Hepatocyte (in vitro differentiated cells): Measurements from ENCODE around the gene SKAP1. TPM values are rescaled to one million over a fixed set of nuclear protein-coding genes. Genes with fewer than 3 reads are reported as not detected.

Experiments used
- DNase-seq: peaks from one replicate; pipeline ENCODE4 v3.0.0-alpha.2; 2016; ENCODE audit warnings: low spot score
- H2AFZ ChIP-seq: fragments of 200-600 bp; sonication (generic); 2 replicates; pipeline ENCODE4 v1.6.0; 2016; ENCODE audit warnings: antibody characterized with exemption, mild to moderate bottlenecking
- H3K27ac ChIP-seq: fragments of 200-600 bp; sonication (generic); 2 replicates; pipeline ENCODE4 v1.5.1; 2016; ENCODE audit warnings: mild to moderate bottlenecking
- H3K27me3 ChIP-seq: fragments of 200-600 bp; sonication (generic); 2 replicates; pipeline ENCODE4 v1.6.1; 2016
- H3K36me3 ChIP-seq: fragments of 200-600 bp; sonication (generic); replicated peaks from 2 replicates; pipeline ENCODE4 v1.5.1; 2016; ENCODE audit warnings: low read depth; ENCODE audit not compliant: insufficient read depth
- H3K4me1 ChIP-seq: fragments of 200-600 bp; sonication (generic); 2 replicates; pipeline ENCODE4 v1.5.1; 2016; ENCODE audit warnings: mild to moderate bottlenecking, moderate library complexity; ENCODE audit not compliant: insufficient read depth
- H3K4me2 ChIP-seq: fragments of 200-600 bp; sonication (generic); 2 replicates; pipeline ENCODE4 v1.6.0; 2016
- H3K4me3 ChIP-seq: fragments of 200-600 bp; sonication (generic); 2 replicates; pipeline ENCODE4 v1.5.1; 2016; ENCODE audit warnings: mild to moderate bottlenecking
- H3K79me2 ChIP-seq: fragments of 200-600 bp; sonication (generic); 2 replicates; pipeline ENCODE4 v1.6.0; 2017; ENCODE audit warnings: mild to moderate bottlenecking
- H3K9me2 ChIP-seq: fragments of 200-600 bp; sonication (generic); replicated peaks from 2 replicates; pipeline ENCODE4 v1.6.0; 2017; ENCODE audit warnings: mild to moderate bottlenecking; ENCODE audit not compliant: insufficient read depth
- H3K9me3 ChIP-seq: fragments of 200-600 bp; sonication (generic); 2 replicates; pipeline ENCODE4 v1.5.1; 2016; ENCODE audit warnings: low read depth, mild to moderate bottlenecking
- H4K20me1 ChIP-seq: fragments of 200-600 bp; sonication (generic); 2 replicates; pipeline ENCODE4 v1.6.0; 2016; ENCODE audit warnings: mild to moderate bottlenecking; ENCODE audit not compliant: insufficient read depth, poor library complexity, severe bottlenecking
- EZH2 ChIP-seq: fragments of 200-600 bp; sonication (generic); IDR thresholded peaks from 2 replicates; pipeline ENCODE4 v1.6.1; 2016; ENCODE audit warnings: antibody characterized with exemption, mild to moderate bottlenecking, borderline replicate concordance
- EZH2phosphoT487 ChIP-seq: fragments of 200-600 bp; sonication (generic); IDR thresholded peaks from one replicate; pipeline ENCODE4 v1.6.1; 2018; ENCODE audit warnings: antibody characterized with exemption, mild to moderate bottlenecking, low read depth, moderate library complexity; ENCODE audit not compliant: unreplicated experiment, severe bottlenecking
- WGBS: methylation state at CpG from one replicate; pipeline ENCODE4 v1.1.6; 2016; ENCODE audit warnings: low lambda C conversion rate; ENCODE audit errors: missing lambda C conversion rate; 5-methylcytosine and 5-hydroxymethylcytosine counted together
- polyA plus RNA-seq: library from polyadenylated mRNA; unstranded; fragments of >200 nt; fragmentation: Nextera tagmentation; extraction: Ambion mirVana; gene quantifications from 2 replicates; pipeline ENCODE4 v1.2.1, GENCODE V29; 2016
- total RNA-seq: library from RNA; depleted of rRNA; stranded (reverse); fragments of >200 nt; gene quantifications from 2 replicates; pipeline ENCODE4 v1.2.3, GENCODE V29; 2014
- TF ChIP-seq, protein P1 (sequence below): fragments of 200-600 bp; sonication (generic); IDR thresholded peaks from 2 replicates; pipeline ENCODE4 v1.5.1; 2016; ENCODE audit warnings: antibody characterized with exemption, mild to moderate bottlenecking; ENCODE audit not compliant: poor library complexity

The SKAP1 gene
- total and polyA plus RNA-seq, 2 experiments from 2014 or later, result 1.4 to 3.0 TPM

DNA sequence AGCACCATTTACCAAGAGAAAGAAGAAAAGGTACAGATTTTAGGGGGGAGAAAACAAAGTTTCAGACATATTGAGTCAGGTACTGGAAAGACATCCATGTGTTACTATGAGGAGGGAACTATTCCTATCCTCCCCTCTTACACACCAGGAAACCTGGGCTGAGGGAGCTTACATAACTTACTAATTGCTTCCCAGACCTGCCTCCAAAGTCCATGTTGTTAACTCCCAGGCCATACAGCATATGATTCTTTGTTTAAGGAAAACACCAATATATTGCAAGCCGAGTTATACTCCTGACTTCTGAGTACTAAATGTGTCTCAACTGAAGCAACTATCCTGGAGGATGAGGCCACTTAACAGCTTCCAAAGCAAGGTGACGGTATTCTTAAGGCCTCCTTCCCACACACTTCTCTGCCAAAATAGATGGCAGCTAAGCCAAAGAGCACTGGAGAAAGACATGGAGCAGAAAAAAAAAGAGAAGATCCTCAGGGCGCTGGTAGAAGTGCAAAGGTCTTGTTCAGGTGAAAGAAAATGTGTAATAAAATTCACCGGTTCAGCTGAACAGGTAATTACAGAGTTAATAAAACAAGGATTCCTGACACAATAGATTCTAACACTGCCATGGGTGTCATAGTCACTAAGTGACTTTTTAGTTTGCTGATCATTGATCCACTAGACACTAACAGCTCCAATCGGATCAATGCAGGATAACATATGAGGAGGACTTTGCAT lies 151.1 kb downstream of the SKAP1 start:
- H3K79me2 ChIP-seq, result no peaks in the 10 kb centered on the region
- H4K20me1 ChIP-seq, result no peaks in the 10 kb centered on the region
- peak overlapping the region; percentile 35 for H3K4me2 ChIP-seq
- no peaks in the 10 kb centered on the region for H3K9me2 ChIP-seq
- WGBS, result 79% methylated on average over 5 of the region's 5 CpGs
- H3K4me1 ChIP-seq, result peaks cover 6% of the 10 kb centered on the region
- no peak for TF ChIP-seq EZH2
- TF ChIP-seq, protein P1, sequence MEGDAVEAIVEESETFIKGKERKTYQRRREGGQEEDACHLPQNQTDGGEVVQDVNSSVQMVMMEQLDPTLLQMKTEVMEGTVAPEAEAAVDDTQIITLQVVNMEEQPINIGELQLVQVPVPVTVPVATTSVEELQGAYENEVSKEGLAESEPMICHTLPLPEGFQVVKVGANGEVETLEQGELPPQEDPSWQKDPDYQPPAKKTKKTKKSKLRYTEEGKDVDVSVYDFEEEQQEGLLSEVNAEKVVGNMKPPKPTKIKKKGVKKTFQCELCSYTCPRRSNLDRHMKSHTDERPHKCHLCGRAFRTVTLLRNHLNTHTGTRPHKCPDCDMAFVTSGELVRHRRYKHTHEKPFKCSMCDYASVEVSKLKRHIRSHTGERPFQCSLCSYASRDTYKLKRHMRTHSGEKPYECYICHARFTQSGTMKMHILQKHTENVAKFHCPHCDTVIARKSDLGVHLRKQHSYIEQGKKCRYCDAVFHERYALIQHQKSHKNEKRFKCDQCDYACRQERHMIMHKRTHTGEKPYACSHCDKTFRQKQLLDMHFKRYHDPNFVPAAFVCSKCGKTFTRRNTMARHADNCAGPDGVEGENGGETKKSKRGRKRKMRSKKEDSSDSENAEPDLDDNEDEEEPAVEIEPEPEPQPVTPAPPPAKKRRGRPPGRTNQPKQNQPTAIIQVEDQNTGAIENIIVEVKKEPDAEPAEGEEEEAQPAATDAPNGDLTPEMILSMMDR, result no peak
- no peak for TF ChIP-seq EZH2phosphoT487
- peak; percentile 29 for DNase-seq
- no peaks in the 10 kb centered on the region for H3K27me3 ChIP-seq
- H3K36me3 ChIP-seq, result no peaks in the 10 kb centered on the region
- no peak overlapping the region for H2AFZ ChIP-seq
- no peaks in the 10 kb centered on the region for H3K9me3 ChIP-seq
- H3K4me3 ChIP-seq, result no peak overlapping the region
- H3K27ac ChIP-seq, result peak overlapping the region; percentile 65

- no peak overlapping the region for H3K27ac ChIP-seq
- H3K4me3 ChIP-seq, result no peak overlapping the region
- WGBS, result 78% methylated on average over 1 of the region's 1 CpG
- no peaks in the 10 kb centered on the region for H3K79me2 ChIP-seq
- H3K9me2 ChIP-seq, result no peaks in the 10 kb centered on the region
- TF ChIP-seq EZH2phosphoT487 (no peak), EZH2 (no peak)
- TF ChIP-seq, protein P1, result no peak
- H2AFZ ChIP-seq, result no peak overlapping the region
- H3K4me2 ChIP-seq, result no peak overlapping the region
- H3K4me1 ChIP-seq, result peaks cover 6% of the 10 kb centered on the region
- H4K20me1 ChIP-seq, result no peaks in the 10 kb centered on the region
- DNase-seq, result no peak
- no peaks in the 10 kb centered on the region for H3K9me3 ChIP-seq
- no peaks in the 10 kb centered on the region for H3K27me3 ChIP-seq
- no peaks in the 10 kb centered on the region for H3K36me3 ChIP-seq
These were observed 153.2 kb downstream of the SKAP1 start for GRCh38 chr17:48276776-48277175.

- no peak for DNase-seq
- no peaks in the 10 kb centered on the region for H3K9me2 ChIP-seq
- H3K27me3 ChIP-seq, result no peaks in the 10 kb centered on the region
- H4K20me1 ChIP-seq, result no peaks in the 10 kb centered on the region
- H2AFZ ChIP-seq, result no peak overlapping the region
- no peak overlapping the region for H3K27ac ChIP-seq
- no peaks in the 10 kb centered on the region for H3K4me1 ChIP-seq
- no peaks in the 10 kb centered on the region for H3K9me3 ChIP-seq
- TF ChIP-seq EZH2phosphoT487, result no peak
- TF ChIP-seq, protein P1, result no peak
- TF ChIP-seq EZH2, result no peak
- no peaks in the 10 kb centered on the region for H3K79me2 ChIP-seq
- H3K36me3 ChIP-seq, result no peaks in the 10 kb centered on the region
- 93% methylated on average over 2 of the region's 2 CpGs for WGBS
- H3K4me3 ChIP-seq, result no peak overlapping the region
- H3K4me2 ChIP-seq, result no peak overlapping the region
These were observed 159.1 kb downstream of the SKAP1 start for GRCh38 chr17:48270899-48271298.
